Glomerular visceral epithelial cell (primary cell): ENCODE measurements around the gene BAZ2B.

ENCODE experiments used
- DNase-seq: peaks from one replicate; pipeline ENCODE4 v3.0.0-alpha.2; 2016; ENCODE audit errors: extremely low spot score

BAZ2B gene

GRCh38 chr2:159573846-159574606 lies 42.3 kb downstream of the BAZ2B start:
- DNase-seq: no peak

- DNase-seq: no peak
Observed at GRCh38 chr2:159573294-159573693, 43.1 kb downstream of the BAZ2B start.

- DNase-seq: no peak
Observed at GRCh38 chr2:159572459-159572858, 43.9 kb downstream of the BAZ2B start.

- DNase-seq: no peak
Observed at GRCh38 chr2:159571540-159572260, 44.6 kb downstream of the BAZ2B start.

- no peak for DNase-seq
Observed at GRCh38 chr2:159564081-159564480, 52.3 kb downstream of the BAZ2B start.

- no peak for DNase-seq
Observed at GRCh38 chr2:159562248-159562647, 54.1 kb downstream of the BAZ2B start.

- DNase-seq: no peak
Observed at GRCh38 chr2:159561786-159562185, 54.6 kb downstream of the BAZ2B start.

- DNase-seq: no peak
Observed at GRCh38 chr2:159561242-159561641, 55.1 kb downstream of the BAZ2B start.

- DNase-seq: no peak
Observed at GRCh38 chr2:159559034-159559433, 57.3 kb downstream of the BAZ2B start.

- no peak for DNase-seq
Observed at GRCh38 chr2:159558479-159558878, 57.9 kb downstream of the BAZ2B start.

GRCh38 chr2:159557437-159558034 lies 58.8 kb downstream of the BAZ2B start:
- DNase-seq: no peak

- DNase-seq: no peak
Observed at GRCh38 chr2:159555651-159556392, 60.5 kb downstream of the BAZ2B start.

GRCh38 chr2:159553727-159554126 lies 62.6 kb downstream of the BAZ2B start:
- DNase-seq: no peak

GRCh38 chr2:159551806-159552205 lies 64.5 kb downstream of the BAZ2B start:
- no peak for DNase-seq

GRCh38 chr2:159550231-159550630 lies 66.1 kb downstream of the BAZ2B start:
- DNase-seq: no peak

GRCh38 chr2:159549234-159549633 lies 67.1 kb downstream of the BAZ2B start:
- DNase-seq: no peak

- no peak for DNase-seq
Observed at GRCh38 chr2:159546716-159547430, 69.5 kb downstream of the BAZ2B start.

GRCh38 chr2:159546039-159546438 lies 70.3 kb downstream of the BAZ2B start:
- DNase-seq: no peak

GRCh38 chr2:159545085-159545484 lies 71.3 kb downstream of the BAZ2B start:
- DNase-seq: no peak

- no peak for DNase-seq
Observed at GRCh38 chr2:159542101-159542500, 74.2 kb downstream of the BAZ2B start.

- no peak for DNase-seq
Observed at GRCh38 chr2:159539701-159540100, 76.6 kb downstream of the BAZ2B start.

- no peak for DNase-seq
Observed at GRCh38 chr2:159538801-159539200, 77.5 kb downstream of the BAZ2B start.
